Stomach smooth muscle (tissue), 2 donors: Measurements from ENCODE around the gene GMPPB.

Source experiments
- H3K27ac ChIP-seq: one replicate; pipeline ENCODE4 v1.7.0; 2013; ENCODE audit warnings: mild to moderate bottlenecking, low read length, inconsistent platforms
- H3K27me3 ChIP-seq, 2 donors: one replicate each; pipeline ENCODE4 v1.7.0; 2013; ENCODE audit warnings: low read length in 2 of 2; ENCODE audit not compliant: insufficient read depth in 2 of 2, control insufficient read depth in 1 of 2
- H3K36me3 ChIP-seq, 2 donors: one replicate each; pipeline ENCODE4 v1.7.0; 2013; ENCODE audit warnings: low read length in 2 of 2; ENCODE audit not compliant: control insufficient read depth in 2 of 2, insufficient read depth in 2 of 2
- H3K4me1 ChIP-seq: one replicate; pipeline ENCODE4 v1.7.0; 2013; ENCODE audit warnings: low read length; ENCODE audit not compliant: control insufficient read depth, insufficient read depth
- H3K4me3 ChIP-seq, 2 donors: one replicate each; pipeline ENCODE4 v1.7.0; 2013; ENCODE audit warnings: low read length in 2 of 2
- H3K9ac ChIP-seq, 2 donors: one replicate each; pipeline ENCODE4 v1.7.0; 2013; ENCODE audit warnings: low read length in 2 of 2, mild to moderate bottlenecking in 1 of 2
- H3K9me3 ChIP-seq, 2 donors: one replicate each; pipeline ENCODE4 v1.7.0; 2013; ENCODE audit warnings: low read length in 2 of 2; ENCODE audit not compliant: control insufficient read depth in 2 of 2
- donor health status: healthy.
- donor health status: Pancreatic carcinoma.

Gene GMPPB

GRCh38 chr3:49681543-49681942 lies 42.2 kb downstream of the GMPPB start:
- peaks cover 0 to 2% of the 10 kb centered on the region in 2 donors for H3K27me3 ChIP-seq
- H3K36me3 ChIP-seq = peaks cover 61 to 69% of the 10 kb centered on the region in 2 donors
- H3K4me1 ChIP-seq = peaks cover 4% of the 10 kb centered on the region
- H3K27ac ChIP-seq = no peak overlapping the region
- no peaks in the 10 kb centered on the region for H3K9me3 ChIP-seq
- no peak overlapping the region for H3K4me3 ChIP-seq
- no peak overlapping the region for H3K9ac ChIP-seq

- H3K27me3 ChIP-seq = no peaks in the 10 kb centered on the region
- no peaks in the 10 kb centered on the region for H3K9me3 ChIP-seq
- H3K4me1 ChIP-seq = peaks cover under 1% of the 10 kb centered on the region
- H3K36me3 ChIP-seq = peaks cover 65 to 73% of the 10 kb centered on the region in 2 donors
- H3K27ac ChIP-seq = no peak overlapping the region
- no peak overlapping the region for H3K9ac ChIP-seq
- no peak overlapping the region for H3K4me3 ChIP-seq
These were observed 42.6 kb downstream of the GMPPB start for GRCh38 chr3:49681232-49681522.

- H3K36me3 ChIP-seq = peaks cover 67 to 76% of the 10 kb centered on the region in 2 donors
These were observed 43.1 kb downstream of the GMPPB start for GRCh38 chr3:49680493-49681231.

DNA sequence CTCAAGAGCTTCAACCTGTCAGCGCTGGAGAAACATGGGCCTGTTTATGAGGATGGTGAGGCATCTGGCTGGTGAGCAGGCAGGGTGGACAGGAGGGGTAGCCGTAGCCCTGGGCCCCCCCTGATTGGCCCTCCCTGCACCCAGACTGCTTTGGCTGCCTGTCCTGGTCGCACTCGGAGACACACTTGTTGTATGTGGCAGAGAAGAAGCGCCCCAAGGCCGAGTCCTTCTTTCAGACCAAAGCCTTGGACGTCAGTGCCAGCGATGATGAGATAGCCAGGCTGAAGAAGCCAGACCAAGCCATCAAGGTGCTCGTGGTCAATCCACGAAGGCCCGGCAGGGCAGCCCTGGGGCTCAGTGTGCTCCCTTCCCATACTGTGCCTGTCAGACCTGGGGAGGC lies 47.8 kb downstream of the GMPPB start:
- no peak overlapping the region for H3K4me3 ChIP-seq
- H3K4me1 ChIP-seq = peaks cover 19% of the 10 kb centered on the region
- no peaks in the 10 kb centered on the region for H3K9me3 ChIP-seq
- no peaks in the 10 kb centered on the region for H3K27me3 ChIP-seq
- H3K36me3 ChIP-seq = peaks cover 45 to 49% of the 10 kb centered on the region in 2 donors
- no peak overlapping the region for H3K9ac ChIP-seq
- H3K27ac ChIP-seq = no peak overlapping the region

More at GRCh38 chr3:49680493-49681231, 43.1 kb downstream of the GMPPB start:
- no peak overlapping the region for H3K9ac ChIP-seq
- no peak overlapping the region for H3K4me3 ChIP-seq
- no peaks in the 10 kb centered on the region for H3K9me3 ChIP-seq
- no peak overlapping the region for H3K27ac ChIP-seq
- no peaks in the 10 kb centered on the region for H3K4me1 ChIP-seq
- no peaks in the 10 kb centered on the region for H3K27me3 ChIP-seq

DNA sequence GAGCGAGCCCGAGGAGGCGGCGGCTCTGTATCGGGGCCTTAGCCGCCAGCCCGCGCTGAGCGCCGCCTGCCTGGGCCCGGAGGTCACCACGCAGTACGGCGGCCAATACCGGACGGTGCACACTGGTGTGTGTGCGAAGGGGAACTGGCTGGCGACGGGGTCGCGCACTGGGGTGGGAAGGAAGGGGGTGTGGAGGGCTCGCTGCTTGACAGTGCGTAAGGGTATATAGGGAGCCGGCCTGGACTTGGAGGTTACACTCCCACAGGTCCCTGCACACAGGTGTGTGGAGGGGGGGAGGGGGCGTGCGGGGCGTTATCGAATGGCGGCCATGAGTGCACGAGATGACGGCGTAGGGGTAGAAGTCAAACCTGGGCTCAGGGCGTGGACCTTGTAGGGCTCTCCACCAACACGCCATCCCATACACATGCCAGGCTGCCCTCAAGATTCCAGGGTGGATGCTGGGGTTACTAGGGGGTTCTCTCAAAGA lies 49.2 kb downstream of the GMPPB start:
- Histone ChIP-seq H3K4me1 (peaks cover 19% of the 10 kb centered on the region), H3K4me3 (peak overlapping the region; percentile 79 to 88), H3K9me3 (no peaks in the 10 kb centered on the region), H3K27ac (no peak overlapping the region), H3K27me3 (peaks cover 0 to under 1% of the 10 kb centered on the region in 2 donors), H3K9ac (peak overlapping the region; percentile 73 to 75), H3K36me3 (peaks cover 33 to 36% of the 10 kb centered on the region in 2 donors)

GRCh38 chr3:49673715-49674496 lies 49.8 kb downstream of the GMPPB start, which contains the start of gene APEH:
Gene APEH (plus strand): TSS chr3:49674351. CDS start chr3:49674402, 51 bp downstream.
- H3K9me3 ChIP-seq = no peaks in the 10 kb centered on the region
- H3K4me3 ChIP-seq = peak within 1 kb of the TSS; percentile 79 to 88
- H3K27me3 ChIP-seq = peaks cover 0 to 5% of the 10 kb centered on the region in 2 donors
- H3K36me3 ChIP-seq = peaks cover 27 to 30% of the 10 kb centered on the region in 2 donors
- peak within 1 kb of the TSS; percentile 73 to 75 for H3K9ac ChIP-seq
- peak within 1 kb of the TSS; percentile 79 for H3K27ac ChIP-seq
- H3K4me1 ChIP-seq = peaks cover 19% of the 10 kb centered on the region

DNA sequence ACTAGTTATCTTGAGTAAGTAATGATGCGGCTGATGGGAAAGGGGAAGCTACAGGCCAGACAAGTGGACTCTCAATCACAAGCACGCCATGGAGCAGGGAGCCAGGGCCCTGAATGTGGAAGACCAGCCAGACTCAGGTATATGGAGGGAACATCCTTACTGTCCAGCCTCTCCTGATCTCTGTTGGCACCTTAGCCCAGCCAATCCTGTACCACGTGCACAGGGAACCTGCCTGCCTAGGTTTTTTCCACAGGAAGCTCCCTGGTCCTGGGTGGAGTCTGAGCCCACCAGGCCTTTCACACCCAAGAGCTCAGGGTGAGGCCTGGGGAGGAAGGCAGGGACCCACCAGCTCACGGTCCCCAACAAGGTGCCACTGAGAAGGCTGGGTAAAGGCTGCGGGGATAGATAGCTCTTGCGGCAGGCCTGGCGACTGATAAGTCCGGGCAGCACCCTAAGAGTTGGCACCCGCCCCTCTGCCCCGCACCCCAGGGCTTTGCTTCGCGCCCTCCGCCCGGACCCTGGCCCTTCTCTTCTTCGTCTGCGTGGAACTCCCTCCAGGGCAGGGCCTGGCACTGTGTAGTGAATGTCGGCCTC lies 50.5 kb downstream of the GMPPB start:
- no peaks in the 10 kb centered on the region for H3K9me3 ChIP-seq
- peaks cover 19% of the 10 kb centered on the region for H3K4me1 ChIP-seq
- peak overlapping the region; percentile 79 to 88 for H3K4me3 ChIP-seq
- H3K27ac ChIP-seq = peak overlapping the region; percentile 79
- H3K27me3 ChIP-seq = peaks cover under 1 to 7% of the 10 kb centered on the region in 2 donors
- H3K36me3 ChIP-seq = peaks cover 21 to 23% of the 10 kb centered on the region in 2 donors
- peak overlapping the region; percentile 51 to 75 for H3K9ac ChIP-seq

DNA sequence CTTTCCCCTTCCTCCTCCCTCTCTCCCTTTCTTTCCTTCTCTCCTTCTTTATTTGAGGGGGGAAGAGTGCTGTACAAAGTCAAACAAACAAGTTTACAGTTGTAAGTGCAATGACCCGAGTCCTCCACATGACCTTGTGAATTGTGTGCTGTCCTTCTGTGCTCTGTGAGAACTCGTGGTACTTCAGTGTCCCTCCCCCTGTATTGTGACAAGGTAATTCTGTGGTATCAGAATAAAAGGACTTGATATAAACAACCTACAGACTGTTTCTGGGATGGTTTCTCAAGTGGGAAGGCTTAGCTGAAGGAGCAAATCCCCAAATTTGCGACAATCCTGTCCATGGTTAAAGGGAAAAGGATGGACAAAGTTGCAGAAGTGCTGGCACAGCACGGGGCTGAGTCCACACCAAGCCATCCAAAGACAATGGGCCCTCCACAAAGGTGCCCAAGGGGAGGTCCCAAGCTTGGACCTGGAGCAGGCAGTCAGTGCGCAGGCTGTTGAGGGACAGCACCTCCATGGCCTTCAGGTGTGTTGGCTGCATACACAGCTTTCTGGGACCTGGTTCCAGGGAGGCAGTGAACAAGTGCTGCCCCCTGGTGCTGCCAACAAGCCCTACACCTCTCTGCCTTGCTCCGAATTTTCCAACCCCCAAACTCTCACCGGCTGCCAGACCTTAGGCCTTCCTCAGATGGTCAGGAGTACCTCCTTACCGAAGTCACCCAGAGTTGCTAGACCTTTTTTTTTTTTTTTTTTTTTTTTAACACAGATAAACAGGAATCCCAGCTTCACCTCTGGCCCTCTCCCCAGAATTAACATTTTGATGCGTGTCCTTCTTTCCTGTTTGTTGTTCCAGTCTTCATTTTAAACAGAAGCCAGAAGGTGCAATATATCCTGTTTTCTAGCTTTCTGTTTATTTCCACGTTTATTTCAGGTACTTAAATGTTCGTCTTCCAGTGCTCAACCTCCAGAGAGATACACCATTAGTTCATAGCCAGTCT lies 52.2 kb downstream of the GMPPB start:
- peaks cover 19% of the 10 kb centered on the region for H3K4me1 ChIP-seq
- H3K9me3 ChIP-seq = no peaks in the 10 kb centered on the region
- H3K4me3 ChIP-seq = no peak overlapping the region
- no peak overlapping the region for H3K27ac ChIP-seq
- H3K9ac ChIP-seq = no peak overlapping the region
- peaks cover 6 to 10% of the 10 kb centered on the region in 2 donors for H3K27me3 ChIP-seq
- peaks cover 7 to 8% of the 10 kb centered on the region in 2 donors for H3K36me3 ChIP-seq

- Histone ChIP-seq H3K4me1 (peaks cover 19% of the 10 kb centered on the region), H3K27me3 (peaks cover 6 to 10% of the 10 kb centered on the region in 2 donors), H3K4me3 (no peak overlapping the region), H3K27ac (no peak overlapping the region), H3K36me3 (peaks cover 0 to 1% of the 10 kb centered on the region in 2 donors), H3K9me3 (no peaks in the 10 kb centered on the region), H3K9ac (no peak overlapping the region)
These were observed 52.8 kb downstream of the GMPPB start for GRCh38 chr3:49670940-49671290.
